ENCODE results near the gene UPK2.

DNA sequence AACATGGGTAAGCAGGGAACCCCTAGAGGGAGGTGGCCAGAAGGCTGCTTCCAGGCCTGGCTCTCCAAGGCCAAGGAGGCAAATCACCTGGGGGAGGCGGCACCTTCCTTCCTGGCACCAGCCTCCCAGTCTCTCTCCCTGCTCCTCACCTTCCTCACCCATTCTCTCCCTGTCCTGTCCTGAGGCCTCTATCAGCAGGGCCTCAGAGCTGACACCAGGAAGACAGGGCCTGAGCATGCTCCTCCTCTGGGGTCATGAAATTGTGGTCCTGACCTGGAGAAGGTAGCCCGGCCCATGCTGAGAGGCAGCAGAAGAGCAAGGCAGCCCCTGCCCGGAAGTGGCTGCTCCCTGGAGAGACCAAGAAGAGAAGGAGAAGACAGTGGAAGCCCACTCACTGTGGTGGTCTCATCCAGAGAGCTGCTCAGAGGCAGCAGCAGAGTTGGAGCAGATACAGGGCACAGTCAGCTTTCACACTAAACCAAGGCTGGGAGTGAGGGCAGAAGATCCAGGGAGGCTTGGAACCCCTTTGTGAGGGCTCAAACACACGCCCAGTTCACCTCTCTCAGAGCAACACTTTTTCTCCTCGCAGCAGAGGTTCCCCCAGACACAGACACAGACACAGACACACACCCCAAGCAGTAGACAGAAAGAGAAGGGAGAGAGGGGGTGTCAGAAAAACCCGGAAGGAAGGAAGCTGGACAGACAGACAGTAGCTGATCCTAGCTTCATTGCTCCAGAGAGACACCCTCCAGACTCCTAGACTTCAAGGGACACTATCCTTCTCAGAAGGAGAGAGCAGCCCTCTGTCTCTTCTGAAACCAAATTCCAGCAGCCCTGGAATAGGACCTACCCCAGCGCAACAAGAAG lies 32.1 kb upstream of the UPK2 start:
- TF ChIP-seq EZH2phosphoT487 (IDR thresholded peaks at IDR 0.05; ENCODE audit: insufficient read depth, low read depth) (no peak), EZH2 (IDR thresholded peaks at IDR 0.05; ENCODE audit: insufficient read depth, poor library complexity, severe bottlenecking) (no peak)
